H1 (cell line): ENCODE results near the gene GPSM3. TPM values are rescaled to one million over a fixed set of nuclear protein-coding genes. Genes with fewer than 3 reads are reported as not detected.

ENCODE experiments used
- CTCF ChIA-PET: fragments of 300-600 bp; sonication (Branson Sonifier 250); formaldehyde crosslinking; loops from one replicate; lab custom pipeline; 2021; ENCODE audit not compliant: partially characterized antibody; lab: Charles Lee
- POLR2A ChIA-PET: fragments of 300-600 bp; sonication (Branson Sonifier 250); formaldehyde crosslinking; loops from one replicate; lab custom pipeline; 2021; ENCODE audit warnings: inconsistent platforms; ENCODE audit not compliant: partially characterized antibody; lab: Charles Lee
- DNase-seq, 2 experiments: peaks; one replicate each; pipeline versions ENCODE4 v3.0.0 to v3.0.0-alpha.2; 2010 to 2022; ENCODE audit warnings: low spot score in 2 of 2, low read depth in 1 of 2, mixed read lengths in 1 of 2
- FAIRE-seq: peaks from 2 replicates; lab custom pipeline; 2011; peaks lifted over from hg19 to GRCh38; lab: Jason Lieb, UNC
- H2AFZ ChIP-seq: 2 replicates; pipeline ENCODE4 v1.8.1; 2012; ENCODE audit warnings: low read length, inconsistent platforms
- H2AK5ac ChIP-seq: 2 replicates; pipeline ENCODE4 v1.6.1; 2013; ENCODE audit warnings: low read depth, low read length
- H2BK120ac ChIP-seq: replicated peaks from 2 replicates; pipeline ENCODE3; 2013; ENCODE audit warnings: low read depth, low read length, inconsistent platforms
- H2BK12ac ChIP-seq: 2 replicates; pipeline ENCODE4 v1.6.1; 2013; ENCODE audit warnings: low read depth, low read length
- H2BK15ac ChIP-seq: 2 replicates; pipeline ENCODE4 v1.6.1; 2013; ENCODE audit warnings: low read length
- H2BK20ac ChIP-seq: 2 replicates; pipeline ENCODE4 v1.6.1; 2013; ENCODE audit warnings: low read length
- H2BK5ac ChIP-seq: 2 replicates; pipeline ENCODE4 v1.6.1; 2013; ENCODE audit warnings: low read depth, low read length
- H3K14ac ChIP-seq: 2 replicates; pipeline ENCODE4 v1.6.1; 2013; ENCODE audit warnings: inconsistent platforms; ENCODE audit not compliant: insufficient read length
- H3K18ac ChIP-seq: 2 replicates; pipeline ENCODE4 v1.6.1; 2013; ENCODE audit warnings: low read length; ENCODE audit errors: extremely low read depth
- H3K23ac ChIP-seq: 2 replicates; pipeline ENCODE4 v1.6.1; 2013; ENCODE audit warnings: inconsistent platforms; ENCODE audit not compliant: insufficient read length
- H3K23me2 ChIP-seq: 2 replicates; pipeline ENCODE4 v1.6.1; 2013; ENCODE audit warnings: low read depth, low read length
- H3K27ac ChIP-seq: 2 replicates; pipeline ENCODE4 v1.6.1; 2011; ENCODE audit warnings: low read depth, low read length, inconsistent platforms
- H3K27me3 ChIP-seq, 4 experiments: replicated peaks in 1 of 4; 1 replicate in 1 of 4; 2 replicates in 3 of 4; pipeline versions ENCODE4 v1.6.1 to v1.8.1; 2011 to 2013; ENCODE audit warnings: low read length in 3 of 4, mild to moderate bottlenecking in 3 of 4, inconsistent platforms in 2 of 4, mixed read lengths in 2 of 4, moderate library complexity in 1 of 4; ENCODE audit not compliant: control insufficient read depth in 3 of 4, insufficient read depth in 3 of 4; ENCODE audit errors: extremely low read depth in 1 of 4
- H3K36me3 ChIP-seq, 4 experiments: 2 replicates each; pipeline versions ENCODE4 v1.6.1 to v1.8.1; 2011 to 2013; ENCODE audit warnings: mild to moderate bottlenecking in 4 of 4, low read length in 3 of 4, moderate library complexity in 2 of 4, control low read depth in 1 of 4, inconsistent platforms in 1 of 4; ENCODE audit not compliant: insufficient read depth in 4 of 4, control insufficient read depth in 2 of 4
- H3K4ac ChIP-seq: replicated peaks from 2 replicates; pipeline ENCODE3; 2013; ENCODE audit warnings: low read length, low read depth, mixed read lengths, inconsistent platforms; ENCODE audit not compliant: insufficient read length
- H3K4me1 ChIP-seq, 4 experiments: replicated peaks in 1 of 4; 1 replicate in 1 of 4; 2 replicates in 3 of 4; pipeline versions ENCODE4 v1.6.1 to v1.8.1; 2011 to 2013; ENCODE audit warnings: low read length in 3 of 4, inconsistent platforms in 2 of 4, mixed read lengths in 1 of 4; ENCODE audit not compliant: insufficient read depth in 4 of 4, control insufficient read depth in 3 of 4
- H3K4me2 ChIP-seq, 2 experiments: 2 replicates each; pipeline versions ENCODE4 v1.6.1 to v1.8.1; 2011 to 2013; ENCODE audit warnings: low read depth in 2 of 2, low read length in 2 of 2, control low read depth in 1 of 2, inconsistent platforms in 1 of 2, mild to moderate bottlenecking in 1 of 2; ENCODE audit not compliant: insufficient read depth in 1 of 2
- H3K4me3 ChIP-seq, 4 experiments: fragments of 200-600, 300-600 bp in 1 of 4; sonication (generic), shearing (Covaris generic), sonication (Bioruptor Twin) in 1 of 4; 2 replicates each; pipeline versions ENCODE4 v1.5.1 to v1.8.1; 2011 to 2016; ENCODE audit warnings: low read length in 4 of 4, low read depth in 3 of 4, control low read depth in 2 of 4, inconsistent platforms in 2 of 4, mild to moderate bottlenecking in 2 of 4, mixed read lengths in 1 of 4, moderate library complexity in 1 of 4; ENCODE audit not compliant: insufficient read depth in 2 of 4; ENCODE audit errors: extremely low read depth in 1 of 4
- H3K56ac ChIP-seq: replicated peaks from 2 replicates; pipeline ENCODE3; 2013; ENCODE audit warnings: low read depth, mild to moderate bottlenecking, mixed read lengths, low read length, inconsistent platforms; ENCODE audit not compliant: insufficient read length
- H3K79me1 ChIP-seq: 2 replicates; pipeline ENCODE4 v1.6.1; 2013; ENCODE audit warnings: low read depth, low read length, control low read depth
- H3K79me2 ChIP-seq, 2 experiments: 2 replicates each; pipeline versions ENCODE4 v1.6.1 to v1.8.1; 2012 to 2013; ENCODE audit warnings: low read length in 2 of 2, mild to moderate bottlenecking in 2 of 2, inconsistent platforms in 1 of 2; ENCODE audit not compliant: insufficient read depth in 2 of 2, control insufficient read depth in 1 of 2
- H3K9ac ChIP-seq, 4 experiments: replicated peaks in 1 of 4; 1 replicate in 1 of 4; 2 replicates in 3 of 4; pipeline versions ENCODE4 v1.6.1 to v1.8.1; 2011 to 2013; ENCODE audit warnings: low read depth in 3 of 4, low read length in 3 of 4, control low read depth in 2 of 4, mild to moderate bottlenecking in 2 of 4, moderate library complexity in 2 of 4, inconsistent platforms in 1 of 4; ENCODE audit errors: extremely low read depth in 1 of 4
- H3K9me3 ChIP-seq, 2 experiments: 2 replicates each; pipeline versions ENCODE4 v1.6.1 to v1.8.1; 2012 to 2013; ENCODE audit warnings: mild to moderate bottlenecking in 2 of 2, moderate library complexity in 2 of 2, control low read depth in 1 of 2, inconsistent platforms in 1 of 2, low read depth in 1 of 2, low read length in 1 of 2, mixed read lengths in 1 of 2; ENCODE audit not compliant: insufficient read depth in 2 of 2
- H4K20me1 ChIP-seq, 2 experiments: replicated peaks in 1 of 2; 2 replicates each; pipeline versions ENCODE3 to v1.8.1; 2011 to 2013; ENCODE audit warnings: inconsistent platforms in 2 of 2, low read length in 2 of 2, mild to moderate bottlenecking in 1 of 2; ENCODE audit not compliant: insufficient read depth in 2 of 2, control insufficient read depth in 1 of 2
- H4K5ac ChIP-seq: 2 replicates; pipeline ENCODE4 v1.6.1; 2013; ENCODE audit warnings: low read length, low read depth, mixed read lengths, inconsistent platforms; ENCODE audit not compliant: insufficient read length
- H4K8ac ChIP-seq: 2 replicates; pipeline ENCODE4 v1.8.0; 2013; ENCODE audit warnings: mild to moderate bottlenecking, moderate library complexity, low read length, inconsistent platforms; ENCODE audit not compliant: insufficient read depth; ENCODE audit errors: extremely low read depth
- H4K91ac ChIP-seq: replicated peaks from 2 replicates; pipeline ENCODE3; 2013; ENCODE audit warnings: low read length, mixed read lengths, inconsistent platforms; ENCODE audit not compliant: insufficient read length
- ASH2L ChIP-seq: fragments of 200-600, 300-600 bp; sonication (generic); IDR thresholded peaks from one replicate; pipeline ENCODE4 v1.7.1; 2017; ENCODE audit warnings: low read length
- BCL11A ChIP-seq, 2 experiments: IDR thresholded peaks; one replicate each; pipeline ENCODE4 v1.6.1; 2011; ENCODE audit warnings: low read depth in 2 of 2, low read length in 2 of 2, mild to moderate bottlenecking in 2 of 2
- CTBP2 ChIP-seq: IDR thresholded peaks from 2 replicates; pipeline ENCODE4 v1.7.0; 2011; ENCODE audit warnings: borderline replicate concordance, mild to moderate bottlenecking, moderate library complexity, mixed read lengths, low read length; ENCODE audit not compliant: insufficient read depth, insufficient read length
- EZH2 ChIP-seq: fragments of 200-600 bp; sonication (generic); IDR thresholded peaks from 2 replicates; pipeline ENCODE4 v1.7.1; 2012; ENCODE audit warnings: low read depth, mild to moderate bottlenecking, moderate library complexity, low read length, inconsistent platforms; ENCODE audit not compliant: severe bottlenecking
- HDAC6 ChIP-seq: IDR thresholded peaks from one replicate; pipeline ENCODE4 v1.7.1; 2012; ENCODE audit warnings: low read depth, mild to moderate bottlenecking, inconsistent platforms, low read length, moderate library complexity
- JUND ChIP-seq: IDR thresholded peaks from 2 replicates; pipeline ENCODE4 v1.6.1; 2011; ENCODE audit warnings: mild to moderate bottlenecking, improper control_type of control experiment, low read length
- KDM5A ChIP-seq: fragments of 200-600 bp; IDR thresholded peaks from 2 replicates; pipeline ENCODE4 v1.7.1; 2012; ENCODE audit warnings: mild to moderate bottlenecking, low read length, inconsistent platforms, mixed read lengths
- POLR2A ChIP-seq, 2 experiments: IDR thresholded peaks; 1 replicate in 1 of 2; 2 replicates in 1 of 2; pipeline ENCODE4 v1.6.1; 2011; ENCODE audit warnings: low read depth in 2 of 2, low read length in 2 of 2, mild to moderate bottlenecking in 2 of 2; ENCODE audit errors: control extremely low read depth in 1 of 2
- SP1 ChIP-seq: IDR thresholded peaks from 2 replicates; pipeline ENCODE4 v1.6.1; 2011; ENCODE audit warnings: low read depth, low read length
- SP4 ChIP-seq: IDR thresholded peaks from 2 replicates; pipeline ENCODE4 v1.6.1; 2012; ENCODE audit warnings: low read length, inconsistent platforms
- TAF7 ChIP-seq: optimal IDR thresholded peaks from 2 replicates; pipeline ENCODE3; 2011; ENCODE audit warnings: low read depth, mild to moderate bottlenecking, inconsistent platforms, low read length, moderate library complexity, borderline replicate concordance
- TCF12 ChIP-seq: IDR thresholded peaks from 2 replicates; pipeline ENCODE4 v1.6.1; 2011; ENCODE audit warnings: low read depth, mild to moderate bottlenecking, low read length
- YY1 ChIP-seq: IDR thresholded peaks from 2 replicates; pipeline ENCODE4 v1.6.1; 2011; ENCODE audit warnings: low read depth, mild to moderate bottlenecking, low read length
- WGBS, 2 experiments: shearing (Covaris generic) in 1 of 2; methylation state at CpG; one replicate each; pipeline versions ENCODE4 v1.1.6 to v1.1.7; 2013 to 2015; ENCODE audit warnings: low lambda C conversion rate in 2 of 2, mixed read lengths in 2 of 2, inconsistent platforms in 1 of 2, low coverage in 1 of 2, missing lambda C conversion rate in 1 of 2; ENCODE audit not compliant: insufficient replicate concordance in 2 of 2, insufficient coverage in 1 of 2, insufficient read length in 1 of 2; ENCODE audit errors: extremely low coverage in 1 of 2, missing lambda C conversion rate in 1 of 2; 5-methylcytosine and 5-hydroxymethylcytosine counted together
- polyA plus RNA-seq, 7 experiments: library from polyadenylated mRNA; depleted of rRNA in 3 of 7; stranded (reverse) in 5 of 7; unstranded in 2 of 7; fragments of >200 nt in 5 of 7; fragments of 200-250 nt in 2 of 7; gene quantifications; 1 replicate in 5 of 7; 2 replicates in 1 of 7; 4 replicates in 1 of 7; pipeline versions ENCODE4 v1.2.1 to v1.2.3, GENCODE V29; 2011 to 2013; ENCODE audit warnings: missing spikeins in 2 of 7, mixed read lengths in 2 of 7
- total RNA-seq: library from RNA; stranded (reverse); fragmentation: NEBNext Ultra II Directional; extraction: Animal tissue kit (Norgen Biotek cat#: 25700); gene quantifications from 2 replicates; pipeline ENCODE4 v1.2.1, GENCODE V29; 2021

GPSM3 gene
- total and polyA plus RNA-seq, 2 of the 8 experiments (the other 6 are each of a cell fraction or from before 2014, with no cell fraction given), result 6.6 to 9.8 TPM

DNA sequence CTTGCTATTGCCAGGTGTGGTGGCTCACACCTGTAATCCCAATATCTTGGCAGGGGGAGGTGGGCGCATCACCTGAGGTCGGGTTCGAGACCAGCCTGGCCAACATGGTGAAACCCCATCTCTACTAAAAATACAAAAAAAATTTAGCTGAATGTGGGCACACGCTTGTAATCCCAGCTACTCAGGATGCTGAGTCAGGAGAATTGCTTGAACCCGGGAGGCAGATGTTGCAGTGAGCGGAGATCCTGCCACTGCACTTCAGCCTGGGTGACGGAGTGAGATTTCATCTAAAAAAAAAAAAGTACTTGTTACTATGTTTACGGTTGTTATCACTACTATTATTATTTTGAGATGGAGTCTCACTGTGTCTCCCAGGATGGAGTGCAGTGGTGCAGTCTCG, 35.6 kb downstream of the GPSM3 start:
- H3K79me1 ChIP-seq, result 0 out of 2 replicates have a peak, but pooled peaks cover 3% of the 10 kb centered on the region
- no peak overlapping the region for H4K91ac ChIP-seq
- H4K8ac ChIP-seq, result no peak overlapping the region
- no peak overlapping the region for H2BK120ac ChIP-seq
- DNase-seq (no peak), FAIRE-seq (no peak)
- H2AFZ ChIP-seq, result no peak overlapping the region
- H2AK5ac ChIP-seq, result no peak overlapping the region
- TF ChIP-seq HDAC6 (no peak), JUND (no peak), TAF7 (no peak), KDM5A (no peak), SP4 (no peak), EZH2 (no peak), ASH2L (no peak), CTBP2 (no peak), SP1 (no peak), YY1 (no peak), BCL11A (IDR thresholded peaks at IDR 0.05; ENCODE audit: low read depth in 2 of 2, low read length in 2 of 2) (no peak), TCF12 (no peak), POLR2A (IDR thresholded peaks at IDR 0.05; ENCODE audit: control extremely low read depth in 1 of 2, low read depth in 2 of 2, low read length in 2 of 2) (no peak)
- H3K36me3 ChIP-seq, result peaks cover 4 to 14% (median 10%) of the 10 kb centered on the region in 4 experiments; a peak in 6 of 8 replicates
- 95% methylated on average over 9 of the region's 9 CpGs; no CpG with 5 or more reads in 1 of the 2 experiments for WGBS, 2 experiments
- no peak overlapping the region for H4K5ac ChIP-seq
- no peak overlapping the region for H2BK15ac ChIP-seq
- no peaks in the 10 kb centered on the region for H3K9me3 ChIP-seq
- H2BK12ac ChIP-seq, result no peak overlapping the region
- H4K20me1 ChIP-seq, result no peaks in the 10 kb centered on the region
- no peak overlapping the region for H3K4me3 ChIP-seq
- no peak overlapping the region for H3K18ac ChIP-seq
- CTCF ChIA-PET, result no interaction called here
- peaks cover 4 to 13% (median 6%) of the 10 kb centered on the region in 4 experiments for H3K4me1 ChIP-seq
- no peak overlapping the region for H3K4me2 ChIP-seq
- H2BK5ac ChIP-seq, result no peak overlapping the region
- H3K23ac ChIP-seq, result no peak overlapping the region
- peaks cover 18% of the 10 kb centered on the region for H3K23me2 ChIP-seq
- H3K27me3 ChIP-seq, result peaks cover under 1 to 13% (median 10%) of the 10 kb centered on the region in 4 experiments; a peak in 6 of 7 replicates
- H3K27ac ChIP-seq, result no peak overlapping the region
- H2BK20ac ChIP-seq, result no peak overlapping the region
- POLR2A ChIA-PET, result interaction anchor here (1.4 kb wide), 1 partner anchor 9 kb away, joined by 3 read pairs; no protein-coding TSS in a partner anchor
- H3K79me2 ChIP-seq, result peaks cover 0 to 5% of the 10 kb centered on the region in 2 experiments; a peak in 1 of 4 replicates
- H3K14ac ChIP-seq, result no peak overlapping the region
- no peak overlapping the region for H3K56ac ChIP-seq
- no peak overlapping the region for H3K4ac ChIP-seq
- no peak overlapping the region for H3K9ac ChIP-seq
